ENCODE data around the gene TRIM63.

Gene TRIM63

GRCh38 chr1:26084844-26085243 lies 17.4 kb upstream of the TRIM63 start:
- DNase-seq (ENCODE audit: low read depth), result no peak

GRCh38 chr1:26084091-26084561 lies 16.7 kb upstream of the TRIM63 start:
- DNase-seq (ENCODE audit: low read depth), result no peak

GRCh38 chr1:26083208-26083607 lies 15.8 kb upstream of the TRIM63 start:
- peak; percentile 24 for DNase-seq (ENCODE audit: low read depth)

- DNase-seq (ENCODE audit: low read depth), result no peak
Measured at GRCh38 chr1:26082020-26082350, 14.6 kb upstream of the TRIM63 start.

GRCh38 chr1:26081267-26082019 lies 14.0 kb upstream of the TRIM63 start:
- no peak for DNase-seq (ENCODE audit: low read depth)

GRCh38 chr1:26079960-26080814 lies 12.8 kb upstream of the TRIM63 start:
- no peak for DNase-seq (ENCODE audit: low read depth)

- DNase-seq (ENCODE audit: low read depth), result no peak
Measured at GRCh38 chr1:26079178-26079563, 11.7 kb upstream of the TRIM63 start.

- no peak for DNase-seq (ENCODE audit: low read depth)
Measured at GRCh38 chr1:26078286-26079177, 11.1 kb upstream of the TRIM63 start.

- no peak for DNase-seq (ENCODE audit: low read depth)
Measured at GRCh38 chr1:26077524-26077923, 10.1 kb upstream of the TRIM63 start.

GRCh38 chr1:26075421-26076144 lies 8.2 kb upstream of the TRIM63 start:
- DNase-seq (ENCODE audit: low read depth), result no peak

GRCh38 chr1:26072305-26072704 lies 4.9 kb upstream of the TRIM63 start:
- no peak for DNase-seq (ENCODE audit: low read depth)

- no peak for DNase-seq (ENCODE audit: low read depth)
Measured at GRCh38 chr1:26070963-26071342, 3.5 kb upstream of the TRIM63 start.

GRCh38 chr1:26070296-26070962 lies 3.0 kb upstream of the TRIM63 start:
- no peak for DNase-seq (ENCODE audit: low read depth)

- no peak for DNase-seq (ENCODE audit: low read depth)
Measured at GRCh38 chr1:26069941-26070295, 2.5 kb upstream of the TRIM63 start.

- no peak for DNase-seq (ENCODE audit: low read depth)
Measured at GRCh38 chr1:26066857-26067256, 573 bp downstream of the TRIM63 start.

- no peak for DNase-seq (ENCODE audit: low read depth)
Measured at GRCh38 chr1:26066160-26066559, 1.3 kb downstream of the TRIM63 start.

GRCh38 chr1:26064553-26064952 lies 2.9 kb downstream of the TRIM63 start:
- DNase-seq (ENCODE audit: low read depth), result no peak

GRCh38 chr1:26060832-26061574 lies 6.4 kb downstream of the TRIM63 start:
- no peak for DNase-seq (ENCODE audit: low read depth)

- DNase-seq (ENCODE audit: low read depth), result no peak
Measured at GRCh38 chr1:26059906-26060305, 7.5 kb downstream of the TRIM63 start.

GRCh38 chr1:26058052-26058595 lies 9.3 kb downstream of the TRIM63 start:
- DNase-seq (ENCODE audit: low read depth), result no peak

Measured in GM04503 (cell line).